CD4-positive, alpha-beta T cell treated with Interferon gamma for 1 hour (primary cell): Measurements from ENCODE around the gene GJA9.

Source experiments
- DNase-seq: peaks from one replicate; pipeline ENCODE4 v3.0.0-alpha.2; 2020

Gene GJA9

GRCh38 chr1:38829368-38829767 lies 52.0 kb downstream of the GJA9 start:
- DNase-seq: no peak

DNA sequence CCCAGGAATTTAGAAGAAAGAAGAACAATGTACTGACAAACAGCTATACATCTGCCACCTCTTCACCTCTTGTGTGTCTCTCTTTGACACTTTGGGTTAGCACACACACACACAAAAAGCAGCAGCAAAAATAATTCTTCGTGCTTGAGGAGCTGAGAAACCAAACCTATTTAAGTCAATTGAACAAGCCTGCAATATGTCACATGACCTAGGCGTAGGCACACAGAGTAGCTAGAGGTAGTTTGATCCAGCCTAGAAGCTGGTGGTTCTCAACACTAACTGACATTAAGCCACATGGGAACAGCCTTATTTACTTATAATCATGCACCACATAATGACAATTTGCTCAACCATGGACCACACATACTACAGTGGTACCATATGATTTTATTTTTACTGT lies 54.1 kb downstream of the GJA9 start:
- no peak for DNase-seq

- no peak for DNase-seq
These were observed 54.5 kb downstream of the GJA9 start for GRCh38 chr1:38826886-38827285.

DNA sequence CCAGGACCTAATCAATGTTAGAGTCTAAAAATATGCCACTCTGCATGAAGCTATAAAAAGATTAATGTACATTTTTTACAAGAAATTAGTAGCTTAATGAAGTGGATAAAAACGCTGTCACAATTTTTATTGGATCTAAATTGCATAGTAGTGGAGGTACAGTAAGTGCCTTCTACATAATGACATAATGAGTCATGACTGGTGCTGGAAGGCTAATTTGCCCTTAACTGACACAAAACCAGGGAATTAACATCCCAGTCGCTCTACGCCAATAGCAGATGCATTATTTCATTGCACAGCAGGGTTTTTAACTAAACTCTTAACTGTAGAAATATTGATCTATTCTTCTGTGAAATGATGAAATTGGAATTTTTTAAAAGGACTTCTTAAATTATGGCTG lies 55.1 kb downstream of the GJA9 start:
- no peak for DNase-seq
